Measurements from ENCODE around the gene FAM219A. TPM values are rescaled to one million over a fixed set of nuclear protein-coding genes. Genes with fewer than 3 reads are reported as not detected.

The FAM219A gene
- polyA plus RNA-seq, 3 donors: 0.61 to 15.3 (median 1.2) TPM

- H3K36me3 Mint-ChIP-seq: peaks cover 0 to 7% of the 10 kb centered on the region in 2 donors
- peaks cover 15 to 22% of the 10 kb centered on the region in 2 donors for H3K9me3 ChIP-seq (replicated peaks in 1 of 2; ENCODE audit: control insufficient read depth in 1 of 2, insufficient read depth in 1 of 2, low read length in 2 of 2)
- no peak overlapping the region for H3K27ac ChIP-seq (ENCODE audit: low read depth in 1 of 2, low read length in 2 of 2)
- H4K20me1 ChIP-seq (ENCODE audit: insufficient read depth, low read length): no peaks in the 10 kb centered on the region
- no peak overlapping the region for H3K4me3 ChIP-seq (replicated peaks in 1 of 3; ENCODE audit: low read depth in 2 of 3, low read length in 3 of 3)
- no peak overlapping the region for H3K9ac ChIP-seq (ENCODE audit: insufficient read depth, low read length, poor library complexity, severe bottlenecking)
- H3K4me3 Mint-ChIP-seq: peak overlapping the region in 1 of 2 donors; percentile 31
- peaks cover 12 to 21% (median 17%) of the 10 kb centered on the region in 3 donors for H3K27me3 Mint-ChIP-seq (ENCODE audit: low read depth in 3 of 3)
- intact Hi-C loops (cut with micrococcal nuclease): no loop called here
- no peaks in the 10 kb centered on the region for H3K79me2 ChIP-seq (ENCODE audit: insufficient read depth, low read length)
- WGBS (ENCODE audit: insufficient coverage): 99% methylated on average over 38 of the region's 41 CpGs
- peaks cover 0 to 7% of the 10 kb centered on the region in 2 donors for H3K27me3 ChIP-seq (ENCODE audit: control insufficient read depth in 2 of 2, insufficient read depth in 2 of 2, low read length in 2 of 2)
- peak overlapping the region in 1 of 7 donors; percentile 27 for H3K27ac Mint-ChIP-seq
- H3K4me2 ChIP-seq (replicated peaks; ENCODE audit: extremely low read depth, low read length, poor library complexity, severe bottlenecking): no peak overlapping the region
- DNase-seq: no peak
- TF ChIP-seq CTCF (IDR thresholded peaks at IDR 0.05): no peak
- H3K4me1 ChIP-seq (ENCODE audit: control insufficient read depth in 1 of 2, insufficient read depth in 2 of 2, low read length in 2 of 2): peaks cover 14 to 19% of the 10 kb centered on the region in 2 donors
- peaks cover 15% of the 10 kb centered on the region for H3K4me1 Mint-ChIP-seq
- no peaks in the 10 kb centered on the region for H3K36me3 ChIP-seq (replicated peaks in 1 of 2; ENCODE audit: control insufficient read depth in 1 of 2, insufficient read depth in 2 of 2, low read length in 2 of 2)
- peaks cover 7 to 25% (median 18%) of the 10 kb centered on the region in 7 donors for H3K9me3 Mint-ChIP-seq
- no peak overlapping the region for H2AFZ ChIP-seq (ENCODE audit: insufficient read depth, low read depth, low read length, poor library complexity, severe bottlenecking)
Observed at GRCh38 chr9:34372467-34373011, 85.8 kb downstream of the FAM219A start.

- Histone ChIP-seq H3K79me2 (ENCODE audit: insufficient read depth, low read length) (no peaks in the 10 kb centered on the region), H3K4me3 (replicated peaks in 1 of 3; ENCODE audit: low read depth in 2 of 3, low read length in 3 of 3) (no peak overlapping the region), H3K36me3 (replicated peaks in 1 of 2; ENCODE audit: control insufficient read depth in 1 of 2, insufficient read depth in 2 of 2, low read length in 2 of 2) (no peaks in the 10 kb centered on the region), H3K9ac (ENCODE audit: insufficient read depth, low read length, poor library complexity, severe bottlenecking) (no peak overlapping the region), H3K9me3 (replicated peaks in 1 of 2; ENCODE audit: control insufficient read depth in 1 of 2, insufficient read depth in 1 of 2, low read length in 2 of 2) (peaks cover 15 to 22% of the 10 kb centered on the region in 2 donors), H3K4me1 (ENCODE audit: control insufficient read depth in 1 of 2, insufficient read depth in 2 of 2, low read length in 2 of 2) (peaks cover 9 to 13% of the 10 kb centered on the region in 2 donors), H2AFZ (ENCODE audit: insufficient read depth, low read depth, low read length, poor library complexity, severe bottlenecking) (no peak overlapping the region), H3K4me2 (replicated peaks; ENCODE audit: extremely low read depth, low read length, poor library complexity, severe bottlenecking) (no peak overlapping the region), H3K27ac (ENCODE audit: low read depth in 1 of 2, low read length in 2 of 2) (no peak overlapping the region), H3K27me3 (ENCODE audit: control insufficient read depth in 2 of 2, insufficient read depth in 2 of 2, low read length in 2 of 2) (peaks cover 0 to 7% of the 10 kb centered on the region in 2 donors), H4K20me1 (ENCODE audit: insufficient read depth, low read length) (no peaks in the 10 kb centered on the region)
- H3K27ac Mint-ChIP-seq: no peak overlapping the region
- peaks cover 12 to 21% (median 15%) of the 10 kb centered on the region in 3 donors for H3K27me3 Mint-ChIP-seq (ENCODE audit: low read depth in 3 of 3)
- peaks cover 9% of the 10 kb centered on the region for H3K4me1 Mint-ChIP-seq
- H3K36me3 Mint-ChIP-seq: peaks cover 0 to 7% of the 10 kb centered on the region in 2 donors
- no peak overlapping the region for H3K4me3 Mint-ChIP-seq
- no peak for DNase-seq
- TF ChIP-seq CTCF (IDR thresholded peaks at IDR 0.05): no peak
- peaks cover 7 to 25% (median 18%) of the 10 kb centered on the region in 7 donors for H3K9me3 Mint-ChIP-seq
- intact Hi-C loops (cut with micrococcal nuclease): no loop called here
- 97% methylated on average over 59 of the region's 60 CpGs for WGBS (ENCODE audit: insufficient coverage)
Observed at GRCh38 chr9:34371886-34372466, 86.4 kb downstream of the FAM219A start.

Data from CD14-positive monocyte (primary cell).